H1 (cell line): Measurements from ENCODE around the gene KIF22. TPM values are rescaled to one million over a fixed set of nuclear protein-coding genes. Genes with fewer than 3 reads are reported as not detected.

Source experiments
- CTCF ChIA-PET: fragments of 300-600 bp; sonication (Branson Sonifier 250); formaldehyde crosslinking; loops from one replicate; lab custom pipeline; 2021; ENCODE audit not compliant: partially characterized antibody; lab: Charles Lee
- POLR2A ChIA-PET: fragments of 300-600 bp; sonication (Branson Sonifier 250); formaldehyde crosslinking; loops from one replicate; lab custom pipeline; 2021; ENCODE audit warnings: inconsistent platforms; ENCODE audit not compliant: partially characterized antibody; lab: Charles Lee
- DNase-seq, 2 experiments: peaks; one replicate each; pipeline versions ENCODE4 v3.0.0 to v3.0.0-alpha.2; 2010 to 2022; ENCODE audit warnings: low spot score in 2 of 2, low read depth in 1 of 2, mixed read lengths in 1 of 2
- FAIRE-seq: peaks from 2 replicates; lab custom pipeline; 2011; peaks lifted over from hg19 to GRCh38; lab: Jason Lieb, UNC
- H2AFZ ChIP-seq: 2 replicates; pipeline ENCODE4 v1.8.1; 2012; ENCODE audit warnings: low read length, inconsistent platforms
- H2AK5ac ChIP-seq: 2 replicates; pipeline ENCODE4 v1.6.1; 2013; ENCODE audit warnings: low read depth, low read length
- H2BK120ac ChIP-seq: replicated peaks from 2 replicates; pipeline ENCODE3; 2013; ENCODE audit warnings: low read depth, low read length, inconsistent platforms
- H2BK12ac ChIP-seq: 2 replicates; pipeline ENCODE4 v1.6.1; 2013; ENCODE audit warnings: low read depth, low read length
- H2BK15ac ChIP-seq: 2 replicates; pipeline ENCODE4 v1.6.1; 2013; ENCODE audit warnings: low read length
- H2BK20ac ChIP-seq: 2 replicates; pipeline ENCODE4 v1.6.1; 2013; ENCODE audit warnings: low read length
- H2BK5ac ChIP-seq: 2 replicates; pipeline ENCODE4 v1.6.1; 2013; ENCODE audit warnings: low read depth, low read length
- H3K14ac ChIP-seq: 2 replicates; pipeline ENCODE4 v1.6.1; 2013; ENCODE audit warnings: inconsistent platforms; ENCODE audit not compliant: insufficient read length
- H3K18ac ChIP-seq: 2 replicates; pipeline ENCODE4 v1.6.1; 2013; ENCODE audit warnings: low read length; ENCODE audit errors: extremely low read depth
- H3K23ac ChIP-seq: 2 replicates; pipeline ENCODE4 v1.6.1; 2013; ENCODE audit warnings: inconsistent platforms; ENCODE audit not compliant: insufficient read length
- H3K23me2 ChIP-seq: 2 replicates; pipeline ENCODE4 v1.6.1; 2013; ENCODE audit warnings: low read depth, low read length
- H3K27ac ChIP-seq: 2 replicates; pipeline ENCODE4 v1.6.1; 2011; ENCODE audit warnings: low read depth, low read length, inconsistent platforms
- H3K27me3 ChIP-seq, 4 experiments: replicated peaks in 1 of 4; 1 replicate in 1 of 4; 2 replicates in 3 of 4; pipeline versions ENCODE4 v1.6.1 to v1.8.1; 2011 to 2013; ENCODE audit warnings: low read length in 3 of 4, mild to moderate bottlenecking in 3 of 4, inconsistent platforms in 2 of 4, mixed read lengths in 2 of 4, moderate library complexity in 1 of 4; ENCODE audit not compliant: control insufficient read depth in 3 of 4, insufficient read depth in 3 of 4; ENCODE audit errors: extremely low read depth in 1 of 4
- H3K36me3 ChIP-seq, 4 experiments: 2 replicates each; pipeline versions ENCODE4 v1.6.1 to v1.8.1; 2011 to 2013; ENCODE audit warnings: mild to moderate bottlenecking in 4 of 4, low read length in 3 of 4, moderate library complexity in 2 of 4, control low read depth in 1 of 4, inconsistent platforms in 1 of 4; ENCODE audit not compliant: insufficient read depth in 4 of 4, control insufficient read depth in 2 of 4
- H3K4ac ChIP-seq: replicated peaks from 2 replicates; pipeline ENCODE3; 2013; ENCODE audit warnings: low read length, low read depth, mixed read lengths, inconsistent platforms; ENCODE audit not compliant: insufficient read length
- H3K4me1 ChIP-seq, 4 experiments: replicated peaks in 1 of 4; 1 replicate in 1 of 4; 2 replicates in 3 of 4; pipeline versions ENCODE4 v1.6.1 to v1.8.1; 2011 to 2013; ENCODE audit warnings: low read length in 3 of 4, inconsistent platforms in 2 of 4, mixed read lengths in 1 of 4; ENCODE audit not compliant: insufficient read depth in 4 of 4, control insufficient read depth in 3 of 4
- H3K4me2 ChIP-seq, 2 experiments: 2 replicates each; pipeline versions ENCODE4 v1.6.1 to v1.8.1; 2011 to 2013; ENCODE audit warnings: low read depth in 2 of 2, low read length in 2 of 2, control low read depth in 1 of 2, inconsistent platforms in 1 of 2, mild to moderate bottlenecking in 1 of 2; ENCODE audit not compliant: insufficient read depth in 1 of 2
- H3K4me3 ChIP-seq, 4 experiments: fragments of 200-600, 300-600 bp in 1 of 4; sonication (generic), shearing (Covaris generic), sonication (Bioruptor Twin) in 1 of 4; 2 replicates each; pipeline versions ENCODE4 v1.5.1 to v1.8.1; 2011 to 2016; ENCODE audit warnings: low read length in 4 of 4, low read depth in 3 of 4, control low read depth in 2 of 4, inconsistent platforms in 2 of 4, mild to moderate bottlenecking in 2 of 4, mixed read lengths in 1 of 4, moderate library complexity in 1 of 4; ENCODE audit not compliant: insufficient read depth in 2 of 4; ENCODE audit errors: extremely low read depth in 1 of 4
- H3K56ac ChIP-seq: replicated peaks from 2 replicates; pipeline ENCODE3; 2013; ENCODE audit warnings: low read depth, mild to moderate bottlenecking, mixed read lengths, low read length, inconsistent platforms; ENCODE audit not compliant: insufficient read length
- H3K79me1 ChIP-seq: 2 replicates; pipeline ENCODE4 v1.6.1; 2013; ENCODE audit warnings: low read depth, low read length, control low read depth
- H3K79me2 ChIP-seq, 2 experiments: 2 replicates each; pipeline versions ENCODE4 v1.6.1 to v1.8.1; 2012 to 2013; ENCODE audit warnings: low read length in 2 of 2, mild to moderate bottlenecking in 2 of 2, inconsistent platforms in 1 of 2; ENCODE audit not compliant: insufficient read depth in 2 of 2, control insufficient read depth in 1 of 2
- H3K9ac ChIP-seq, 4 experiments: replicated peaks in 1 of 4; 1 replicate in 1 of 4; 2 replicates in 3 of 4; pipeline versions ENCODE4 v1.6.1 to v1.8.1; 2011 to 2013; ENCODE audit warnings: low read depth in 3 of 4, low read length in 3 of 4, control low read depth in 2 of 4, mild to moderate bottlenecking in 2 of 4, moderate library complexity in 2 of 4, inconsistent platforms in 1 of 4; ENCODE audit errors: extremely low read depth in 1 of 4
- H3K9me3 ChIP-seq, 2 experiments: 2 replicates each; pipeline versions ENCODE4 v1.6.1 to v1.8.1; 2012 to 2013; ENCODE audit warnings: mild to moderate bottlenecking in 2 of 2, moderate library complexity in 2 of 2, control low read depth in 1 of 2, inconsistent platforms in 1 of 2, low read depth in 1 of 2, low read length in 1 of 2, mixed read lengths in 1 of 2; ENCODE audit not compliant: insufficient read depth in 2 of 2
- H4K20me1 ChIP-seq, 2 experiments: replicated peaks in 1 of 2; 2 replicates each; pipeline versions ENCODE3 to v1.8.1; 2011 to 2013; ENCODE audit warnings: inconsistent platforms in 2 of 2, low read length in 2 of 2, mild to moderate bottlenecking in 1 of 2; ENCODE audit not compliant: insufficient read depth in 2 of 2, control insufficient read depth in 1 of 2
- H4K5ac ChIP-seq: 2 replicates; pipeline ENCODE4 v1.6.1; 2013; ENCODE audit warnings: low read length, low read depth, mixed read lengths, inconsistent platforms; ENCODE audit not compliant: insufficient read length
- H4K8ac ChIP-seq: 2 replicates; pipeline ENCODE4 v1.8.0; 2013; ENCODE audit warnings: mild to moderate bottlenecking, moderate library complexity, low read length, inconsistent platforms; ENCODE audit not compliant: insufficient read depth; ENCODE audit errors: extremely low read depth
- H4K91ac ChIP-seq: replicated peaks from 2 replicates; pipeline ENCODE3; 2013; ENCODE audit warnings: low read length, mixed read lengths, inconsistent platforms; ENCODE audit not compliant: insufficient read length
- BACH1 ChIP-seq: IDR thresholded peaks from 2 replicates; pipeline ENCODE4 v1.6.1; 2012; ENCODE audit warnings: low read length, improper control_type of control experiment
- BRCA1 ChIP-seq: IDR thresholded peaks from 2 replicates; pipeline ENCODE4 v1.6.1; 2012; ENCODE audit warnings: low read depth, low read length, improper control_type of control experiment
- MAFK ChIP-seq: IDR thresholded peaks from 2 replicates; pipeline ENCODE4 v1.6.1; 2012; ENCODE audit warnings: low read depth, mild to moderate bottlenecking, improper control_type of control experiment, low read length
- POLR2AphosphoS5 ChIP-seq: IDR thresholded peaks from 2 replicates; pipeline ENCODE4 v1.6.1; 2011; ENCODE audit warnings: low read depth, low read length
- RBBP5 ChIP-seq: IDR thresholded peaks from 2 replicates; pipeline ENCODE4 v1.7.1; 2012; ENCODE audit warnings: low read depth, mild to moderate bottlenecking, inconsistent platforms, low read length, moderate library complexity, borderline replicate concordance
- WGBS, 2 experiments: shearing (Covaris generic) in 1 of 2; methylation state at CpG; one replicate each; pipeline versions ENCODE4 v1.1.6 to v1.1.7; 2013 to 2015; ENCODE audit warnings: low lambda C conversion rate in 2 of 2, mixed read lengths in 2 of 2, inconsistent platforms in 1 of 2, low coverage in 1 of 2, missing lambda C conversion rate in 1 of 2; ENCODE audit not compliant: insufficient replicate concordance in 2 of 2, insufficient coverage in 1 of 2, insufficient read length in 1 of 2; ENCODE audit errors: extremely low coverage in 1 of 2, missing lambda C conversion rate in 1 of 2; 5-methylcytosine and 5-hydroxymethylcytosine counted together
- polyA plus RNA-seq, 7 experiments: library from polyadenylated mRNA; depleted of rRNA in 3 of 7; stranded (reverse) in 5 of 7; unstranded in 2 of 7; fragments of >200 nt in 5 of 7; fragments of 200-250 nt in 2 of 7; gene quantifications; 1 replicate in 5 of 7; 2 replicates in 1 of 7; 4 replicates in 1 of 7; pipeline versions ENCODE4 v1.2.1 to v1.2.3, GENCODE V29; 2011 to 2013; ENCODE audit warnings: missing spikeins in 2 of 7, mixed read lengths in 2 of 7
- total RNA-seq: library from RNA; stranded (reverse); fragmentation: NEBNext Ultra II Directional; extraction: Animal tissue kit (Norgen Biotek cat#: 25700); gene quantifications from 2 replicates; pipeline ENCODE4 v1.2.1, GENCODE V29; 2021

KIF22 gene
- total and polyA plus RNA-seq, 2 of the 8 experiments (the other 6 are each of a cell fraction or from before 2014, with no cell fraction given), result 139 to 142 TPM

- no peak overlapping the region for H4K5ac ChIP-seq
- no peaks in the 10 kb centered on the region for H3K9me3 ChIP-seq
- no peak overlapping the region for H2AFZ ChIP-seq
- H3K4me3 ChIP-seq, result no peak overlapping the region
- H3K27me3 ChIP-seq, result no peaks in the 10 kb centered on the region
- no peak overlapping the region for H3K9ac ChIP-seq
- peaks cover 0 to 8% (median 3%) of the 10 kb centered on the region in 4 experiments; a peak in 5 of 7 replicates for H3K4me1 ChIP-seq
- FAIRE-seq, result no peak
- H4K8ac ChIP-seq, result no peak overlapping the region
- peaks cover 0 to 2% of the 10 kb centered on the region in 2 experiments for H4K20me1 ChIP-seq
- H2BK5ac ChIP-seq, result peak overlapping the region; percentile 39; the same call in 1 of the 2 replicates
- POLR2A ChIA-PET, result interaction anchor here (0.6 to 16.6 kb wide), 9 partner anchors 10 to 181 kb away, joined by 3 to 167 read pairs (median 6); no protein-coding TSS in a partner anchor
- H2BK20ac ChIP-seq, result no peak overlapping the region
- no peak overlapping the region for H3K14ac ChIP-seq
- no peak for DNase-seq
- 92% methylated on average over 7 of the region's 7 CpGs; no CpG with 5 or more reads in 1 of the 2 experiments for WGBS, 2 experiments
- H3K4me2 ChIP-seq, result no peak overlapping the region
- H2AK5ac ChIP-seq, result peak overlapping the region; percentile 82; the same call in 1 of the 2 replicates
- no peak overlapping the region for H3K27ac ChIP-seq
- no peak overlapping the region for H3K4ac ChIP-seq
- no peak overlapping the region for H4K91ac ChIP-seq
- H2BK15ac ChIP-seq, result no peak overlapping the region
- H3K23ac ChIP-seq, result no peak overlapping the region
- H3K56ac ChIP-seq, result no peak overlapping the region
- no peak overlapping the region for H3K18ac ChIP-seq
- H3K79me1 ChIP-seq, result peaks cover 5% of the 10 kb centered on the region; the same call in 1 of the 2 replicates
- CTCF ChIA-PET, result interaction anchor here (0.8 to 17.5 kb wide), 3 partner anchors 10 to 28 kb away, joined by 3 to 212 read pairs (median 4); no protein-coding TSS in a partner anchor
- no peak overlapping the region for H2BK12ac ChIP-seq
- no peak overlapping the region for H2BK120ac ChIP-seq
- H3K23me2 ChIP-seq, result no peaks in the 10 kb centered on the region; the same call in none of the 2 replicates
- no peaks in the 10 kb centered on the region for H3K79me2 ChIP-seq
- peaks cover under 1 to 7% (median 6%) of the 10 kb centered on the region in 4 experiments; a peak in 7 of 8 replicates for H3K36me3 ChIP-seq
- TF ChIP-seq BACH1 (no peak), BRCA1 (no peak), POLR2AphosphoS5 (no peak), MAFK (no peak), RBBP5 (no peak)
Measured at GRCh38 chr16:29824589-29825144, 34.1 kb downstream of the KIF22 start.
